ENCODE results near the gene ACBD6. TPM values are rescaled to one million over a fixed set of nuclear protein-coding genes. Genes with fewer than 3 reads are reported as not detected.

Gene ACBD6
- total RNA-seq, 3 donors from 2014 or later = 42.6 to 50.1 (median 48.8) TPM

- DNase-seq (ENCODE audit: low spot score in 2 of 2) = no peak
These were observed 43.6 kb upstream of the ACBD6 start for GRCh38 chr1:180545991-180546390.

GRCh38 chr1:180544050-180544449 lies 41.7 kb upstream of the ACBD6 start:
- no peaks in the 10 kb centered on the region for H3K4me1 ChIP-seq
- H3K27me3 ChIP-seq = no peaks in the 10 kb centered on the region
- TF ChIP-seq POLR2AphosphoS5 (IDR thresholded peaks at IDR 0.05) (no peak), CTCF (IDR thresholded peaks at IDR 0.05) (no peak), POLR2A (IDR thresholded peaks at IDR 0.05) (no peak)
- no peak for DNase-seq (ENCODE audit: low spot score in 2 of 2)
- no peak overlapping the region for H3K4me3 ChIP-seq
- H3K36me3 ChIP-seq = no peaks in the 10 kb centered on the region
- H3K9me3 ChIP-seq = no peaks in the 10 kb centered on the region
- intact Hi-C loops (cut with DNase I; ENCODE audit: low total_unique reads) = no loop called here
- peak overlapping the region in 1 of 2 donors; percentile 21 for H3K27ac ChIP-seq

More at GRCh38 chr1:180545991-180546390, 43.6 kb upstream of the ACBD6 start:
- intact Hi-C loops (cut with DNase I; ENCODE audit: low total_unique reads) = no loop called here
- H3K36me3 ChIP-seq = no peaks in the 10 kb centered on the region
- no peak overlapping the region for H3K27ac ChIP-seq
- H3K9me3 ChIP-seq = no peaks in the 10 kb centered on the region
- H3K4me1 ChIP-seq = no peaks in the 10 kb centered on the region
- H3K27me3 ChIP-seq = no peaks in the 10 kb centered on the region
- no peak overlapping the region for H3K4me3 ChIP-seq
- TF ChIP-seq POLR2A (IDR thresholded peaks at IDR 0.05) (no peak), POLR2AphosphoS5 (IDR thresholded peaks at IDR 0.05) (no peak), CTCF (IDR thresholded peaks at IDR 0.05) (no peak)

- Histone ChIP-seq H3K4me3 (no peak overlapping the region), H3K9me3 (no peaks in the 10 kb centered on the region), H3K27me3 (no peaks in the 10 kb centered on the region), H3K4me1 (no peaks in the 10 kb centered on the region), H3K27ac (peak overlapping the region; percentile 50 to 59), H3K36me3 (no peaks in the 10 kb centered on the region)
- no peak for DNase-seq (ENCODE audit: low spot score in 2 of 2)
- TF ChIP-seq POLR2A (IDR thresholded peaks at IDR 0.05) = no peak
- TF ChIP-seq CTCF (IDR thresholded peaks at IDR 0.05) = no peak
- no peak for TF ChIP-seq POLR2AphosphoS5 (IDR thresholded peaks at IDR 0.05)
- intact Hi-C loops (cut with DNase I; ENCODE audit: low total_unique reads) = no loop called here
These were observed 40.4 kb upstream of the ACBD6 start for GRCh38 chr1:180542838-180543145.

- H3K27ac ChIP-seq = peak overlapping the region; percentile 50 to 59
- no peaks in the 10 kb centered on the region for H3K4me1 ChIP-seq
- no peaks in the 10 kb centered on the region for H3K27me3 ChIP-seq
- DNase-seq (ENCODE audit: low spot score in 2 of 2) = peak in 1 of 2 donors; percentile 32
- TF ChIP-seq POLR2AphosphoS5 (IDR thresholded peaks at IDR 0.05) (no peak), POLR2A (IDR thresholded peaks at IDR 0.05) (no peak), CTCF (IDR thresholded peaks at IDR 0.05) (no peak)
- no peaks in the 10 kb centered on the region for H3K36me3 ChIP-seq
- H3K9me3 ChIP-seq = no peaks in the 10 kb centered on the region
- intact Hi-C loops (cut with DNase I; ENCODE audit: low total_unique reads) = no loop called here
- no peak overlapping the region for H3K4me3 ChIP-seq
These were observed 39.9 kb upstream of the ACBD6 start for GRCh38 chr1:180542113-180542837.

GRCh38 chr1:180540697-180541594 lies 38.6 kb upstream of the ACBD6 start:
- Histone ChIP-seq H3K4me3 (no peak overlapping the region), H3K27ac (peak overlapping the region; percentile 70 to 74), H3K9me3 (no peaks in the 10 kb centered on the region), H3K36me3 (no peaks in the 10 kb centered on the region), H3K27me3 (no peaks in the 10 kb centered on the region), H3K4me1 (no peaks in the 10 kb centered on the region)
- intact Hi-C loops (cut with DNase I; ENCODE audit: low total_unique reads) = no loop called here
- TF ChIP-seq CTCF (IDR thresholded peaks at IDR 0.05) (no peak), POLR2AphosphoS5 (IDR thresholded peaks at IDR 0.05) (no peak), POLR2A (IDR thresholded peaks at IDR 0.05) (no peak)
- DNase-seq (ENCODE audit: low spot score in 2 of 2) = peak in 1 of 2 donors; percentile 23

All from breast epithelium (tissue), 4 donors.